OCI-LY1 (cell line): ENCODE measurements around the gene PSME2.

ENCODE experiments used
- CTCF ChIP-seq: fragments of 200-600 bp; sonication (generic), shearing (Covaris generic); IDR thresholded peaks from 2 replicates; pipeline ENCODE4 v1.5.1; 2017; ENCODE audit warnings: mild to moderate bottlenecking, antibody characterized with exemption, low read length, moderate library complexity, mixed read lengths
- EZH2 ChIP-seq: fragments of 200-600 bp; sonication (generic), shearing (Covaris generic); IDR thresholded peaks from 2 replicates; pipeline ENCODE4 v1.8.0; 2017; ENCODE audit warnings: borderline replicate concordance, mixed run types, mild to moderate bottlenecking, antibody characterized with exemption, low read length, moderate library complexity, mixed read lengths

- TF ChIP-seq CTCF, result no peak
- TF ChIP-seq EZH2, result no peak
Measured at GRCh38 chr14:24194873-24195185, 48.4 kb upstream of the PSME2 start.
